Osteoblast (primary cell): Measurements from ENCODE around the gene NR4A1. TPM values are rescaled to one million over a fixed set of nuclear protein-coding genes. Genes with fewer than 3 reads are reported as not detected.

Experiments used
- total RNA-seq: library from RNA; depleted of rRNA; stranded (reverse); fragments of >200 nt; gene quantifications from 2 replicates; pipeline ENCODE4 v1.2.3, GENCODE V29; 2012

NR4A1 gene
- total RNA-seq, 1 donor, result 3.3 TPM

Other genes with a start within 250 kb of the NR4A1 start
- gene FIGNL2, start 202.7 kb upstream of the NR4A1 start, total RNA-seq, result 0.29 and 0.36 TPM in 2 replicates
- gene ANKRD33, start 163.3 kb upstream of the NR4A1 start, total RNA-seq, result not detected in 2 replicates
- 9.8 and 11.5 TPM in 2 replicates for gene ACVRL1, start 143.9 kb upstream of the NR4A1 start, total RNA-seq
- 10.5 and 13.0 TPM in 2 replicates for gene ACVR1B, start 99.7 kb upstream of the NR4A1 start, total RNA-seq
- gene TAMALIN, start 44.5 kb upstream of the NR4A1 start, total RNA-seq, result 4.7 and 6.5 TPM in 2 replicates
- 49.5 and 64.4 TPM in 2 replicates for gene ATG101, start 18.5 kb downstream of the NR4A1 start, total RNA-seq
- under 0.01 TPM in 1 of 2 replicates, not detected in the other for gene SMIM41, start 28.3 kb downstream of the NR4A1 start, total RNA-seq
- gene KRT80, start 140.6 kb downstream of the NR4A1 start, total RNA-seq, result 0.59 and 0.72 TPM in 2 replicates
- 20.9 and 27.9 TPM in 2 replicates for gene KRT7, start 181.8 kb downstream of the NR4A1 start, total RNA-seq
- gene KRT86, start 223.2 kb downstream of the NR4A1 start, total RNA-seq, result under 0.01 and 0.36 TPM in 2 replicates
- 0.29 TPM in 1 of 2 replicates, not detected in the other for gene KRT81, start 240.1 kb downstream of the NR4A1 start, total RNA-seq